ENCODE data around the gene EIF6. TPM values are rescaled to one million over a fixed set of nuclear protein-coding genes. Genes with fewer than 3 reads are reported as not detected.

The EIF6 gene
- total and polyA plus RNA-seq, 12 donors: 56.7 to 263 (median 114) TPM

DNA sequence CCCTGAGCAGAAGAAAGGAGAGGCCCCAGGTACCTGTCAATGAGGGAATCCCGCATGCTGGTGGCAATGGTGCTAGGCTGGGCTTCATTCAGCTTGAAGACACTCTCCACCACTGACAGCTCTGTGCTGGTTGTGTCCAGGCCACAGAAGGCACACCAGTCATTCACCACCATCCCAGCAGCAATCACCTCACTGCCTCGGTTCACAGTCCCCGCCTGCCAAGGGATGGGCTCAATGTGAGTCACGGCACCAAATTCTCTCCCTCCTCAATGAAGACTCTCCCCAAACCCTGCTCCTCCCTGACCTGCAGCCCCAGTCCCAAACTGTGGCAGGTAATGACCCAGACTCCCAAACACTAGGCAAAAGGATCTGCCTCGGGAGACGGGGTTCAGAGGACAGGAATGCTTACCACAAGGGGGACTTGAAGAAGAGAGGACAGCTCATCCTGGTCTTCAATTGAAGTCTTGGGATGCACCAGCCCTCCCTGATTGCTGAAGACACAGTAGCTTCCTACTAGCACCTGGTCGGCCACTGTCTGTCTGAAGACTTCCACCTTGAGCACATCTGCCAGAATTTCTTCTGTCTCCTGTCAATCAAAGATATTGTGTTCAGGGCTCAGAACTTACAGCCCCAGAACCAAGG is 4.9 kb downstream of the EIF6 start:
- no peak overlapping the region for H3K4me3 ChIP-seq
- H3K9me3 ChIP-seq (replicated peaks in 1 of 3): no peaks in the 10 kb centered on the region
- peaks cover 0 to 24% of the 10 kb centered on the region in 2 donors for H3K36me3 ChIP-seq (replicated peaks in 1 of 2)
- 83 to 98% (median 86%) methylated on average over 6 to 7 of the region's 7 CpGs for WGBS, 4 donors
- TF ChIP-seq, protein P1, sequence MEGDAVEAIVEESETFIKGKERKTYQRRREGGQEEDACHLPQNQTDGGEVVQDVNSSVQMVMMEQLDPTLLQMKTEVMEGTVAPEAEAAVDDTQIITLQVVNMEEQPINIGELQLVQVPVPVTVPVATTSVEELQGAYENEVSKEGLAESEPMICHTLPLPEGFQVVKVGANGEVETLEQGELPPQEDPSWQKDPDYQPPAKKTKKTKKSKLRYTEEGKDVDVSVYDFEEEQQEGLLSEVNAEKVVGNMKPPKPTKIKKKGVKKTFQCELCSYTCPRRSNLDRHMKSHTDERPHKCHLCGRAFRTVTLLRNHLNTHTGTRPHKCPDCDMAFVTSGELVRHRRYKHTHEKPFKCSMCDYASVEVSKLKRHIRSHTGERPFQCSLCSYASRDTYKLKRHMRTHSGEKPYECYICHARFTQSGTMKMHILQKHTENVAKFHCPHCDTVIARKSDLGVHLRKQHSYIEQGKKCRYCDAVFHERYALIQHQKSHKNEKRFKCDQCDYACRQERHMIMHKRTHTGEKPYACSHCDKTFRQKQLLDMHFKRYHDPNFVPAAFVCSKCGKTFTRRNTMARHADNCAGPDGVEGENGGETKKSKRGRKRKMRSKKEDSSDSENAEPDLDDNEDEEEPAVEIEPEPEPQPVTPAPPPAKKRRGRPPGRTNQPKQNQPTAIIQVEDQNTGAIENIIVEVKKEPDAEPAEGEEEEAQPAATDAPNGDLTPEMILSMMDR (IDR thresholded peaks at IDR 0.05): no peak
- TF ChIP-seq POLR2A (IDR thresholded peaks at IDR 0.05): no peak
- peaks cover 35 to 61% of the 10 kb centered on the region in 2 donors for H3K4me1 ChIP-seq (replicated peaks in 1 of 2)
- peak overlapping the region in 3 of 5 donors; percentile 95 to 100 (median 99) for H3K27ac ChIP-seq
- no peak for DNase-seq
- no peaks in the 10 kb centered on the region for H3K27me3 ChIP-seq
- intact Hi-C loops (cut with DNase I): loop anchor here in 1 of 2 donors (10.0 kb wide), 1 partner anchor 135 kb away; the partner anchor contains the start of gene EDEM2

DNA sequence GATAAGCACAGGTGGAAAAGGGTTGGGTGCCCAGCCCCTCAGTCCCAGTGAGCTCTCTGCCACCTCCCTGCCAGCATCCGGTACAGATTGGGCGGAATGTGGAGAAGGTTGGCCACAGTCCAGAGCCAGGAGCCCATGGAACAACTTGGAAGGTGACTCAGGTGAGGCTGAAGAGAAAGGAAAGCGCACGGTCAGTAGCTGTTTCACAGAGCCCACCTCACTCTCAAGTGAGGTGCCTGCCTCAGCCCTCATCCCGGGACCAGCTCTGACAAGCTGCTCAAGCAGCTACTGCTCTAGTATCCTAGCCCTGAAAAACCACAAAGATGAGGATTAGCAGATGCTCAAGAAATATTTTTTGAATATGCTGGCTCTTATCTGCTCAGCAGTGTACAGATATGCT is 5.5 kb downstream of the EIF6 start:
- peaks cover 0 to 29% of the 10 kb centered on the region in 2 donors for H3K36me3 ChIP-seq (replicated peaks in 1 of 2)
- H3K4me1 ChIP-seq (replicated peaks in 1 of 2): peaks cover 35 to 61% of the 10 kb centered on the region in 2 donors
- 76 to 86% (median 77%) methylated on average over 5 of the region's 5 CpGs for WGBS, 4 donors
- H3K27me3 ChIP-seq: no peaks in the 10 kb centered on the region
- intact Hi-C loops (cut with DNase I): loop anchor here in 1 of 2 donors (10.0 kb wide), 1 partner anchor 134 kb away; the partner anchor contains the start of gene EDEM2
- peak overlapping the region; percentile 83 to 100 (median 95) for H3K27ac ChIP-seq
- H3K4me3 ChIP-seq: no peak overlapping the region
- TF ChIP-seq, protein P1 (IDR thresholded peaks at IDR 0.05): no peak
- no peak for TF ChIP-seq POLR2A (IDR thresholded peaks at IDR 0.05)
- DNase-seq: peak in 1 of 7 donors; percentile 57
- no peaks in the 10 kb centered on the region for H3K9me3 ChIP-seq (replicated peaks in 1 of 3)

DNA sequence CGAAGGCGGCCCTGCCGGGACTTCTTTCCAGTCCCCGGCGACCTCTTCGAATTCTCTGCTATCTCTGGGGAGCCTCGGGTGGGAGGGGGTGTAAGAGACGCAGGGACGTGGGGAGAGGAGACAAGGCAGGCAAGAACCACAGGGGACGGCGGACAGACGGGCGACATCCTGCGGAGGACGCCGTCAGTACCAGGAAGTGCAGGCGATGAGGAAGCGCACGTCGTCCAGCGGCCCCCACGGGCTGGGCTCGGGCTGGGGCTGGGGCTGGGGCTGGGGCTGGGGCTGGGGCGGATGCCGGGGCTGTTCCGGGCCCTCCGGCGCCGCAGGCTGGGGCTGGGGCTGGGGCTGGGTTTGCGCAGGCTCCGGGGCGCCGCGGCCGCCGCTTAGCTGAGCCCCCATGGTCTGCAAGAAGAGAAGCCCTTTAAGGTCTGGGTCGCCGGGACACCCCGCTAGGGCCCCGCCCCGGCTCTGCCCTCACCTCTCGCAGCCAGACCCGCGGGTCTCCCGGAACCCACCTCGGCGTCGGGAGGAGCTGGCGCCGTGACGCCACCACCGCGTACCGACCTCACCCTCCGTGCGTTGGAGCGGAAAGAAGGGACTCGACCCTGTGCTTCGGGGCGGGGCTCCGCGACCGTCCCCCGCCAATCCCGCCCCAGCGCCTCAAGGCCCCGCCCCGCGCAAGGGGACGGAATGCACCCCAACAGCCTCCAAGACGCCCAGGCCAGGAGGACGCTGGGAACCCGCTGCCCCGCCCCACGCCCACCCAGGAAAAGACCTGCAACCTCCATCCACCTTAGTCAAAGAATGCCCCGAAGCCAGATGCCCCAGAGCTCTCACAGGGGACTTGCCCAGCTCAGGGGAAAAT is 6.8 kb downstream of the EIF6 start, which contains the start of gene MMP24OS:
Gene MMP24OS, minus strand, starts transcription at position 592 of the 865 bp plus-strand sequence. Its CDS starts 193 bp downstream, at position 399.
- WGBS, 4 donors: 0 to 2% (median 1%) methylated on average over 10 to 74 of the region's 76 CpGs

More for the DNA sequence above, 6.8 kb downstream of the EIF6 start, which contains the start of gene MMP24OS:
- intact Hi-C loops (cut with DNase I): loop anchor here in 1 of 2 donors (10.0 kb wide), 1 partner anchor 133 kb away; the partner anchor contains the start of gene EDEM2
- H3K4me1 ChIP-seq (replicated peaks in 1 of 2): peaks cover 26 to 48% of the 10 kb centered on the region in 2 donors
- TF ChIP-seq, protein P1 (IDR thresholded peaks at IDR 0.05): peak in 2 of 6 experiments; percentile 1 to 5
- TF ChIP-seq POLR2A (IDR thresholded peaks at IDR 0.05): peak; percentile 92 to 97
- no peaks in the 10 kb centered on the region for H3K9me3 ChIP-seq (replicated peaks in 1 of 3)
- H3K27ac ChIP-seq: peak within 1 kb of the TSS; percentile 83 to 100 (median 95)
- peak within 1 kb of the TSS; percentile 50 to 86 (median 74) for H3K4me3 ChIP-seq
- DNase-seq: peak; percentile 92 to 95 (median 94)
- H3K36me3 ChIP-seq (replicated peaks in 1 of 2): peaks cover 0 to 31% of the 10 kb centered on the region in 2 donors
- no peaks in the 10 kb centered on the region for H3K27me3 ChIP-seq

All from adrenal gland (tissue), 12 donors.